Measurements from ENCODE around the gene CRABP2. TPM values are rescaled to one million over a fixed set of nuclear protein-coding genes. Genes with fewer than 3 reads are reported as not detected.

The CRABP2 gene
- total and polyA plus RNA-seq, 10 of the 15 experiments (the other 5 are each of a cell fraction or from before 2014, with no cell fraction given) = 0.21 to 1.3 (median 0.41) TPM

DNA sequence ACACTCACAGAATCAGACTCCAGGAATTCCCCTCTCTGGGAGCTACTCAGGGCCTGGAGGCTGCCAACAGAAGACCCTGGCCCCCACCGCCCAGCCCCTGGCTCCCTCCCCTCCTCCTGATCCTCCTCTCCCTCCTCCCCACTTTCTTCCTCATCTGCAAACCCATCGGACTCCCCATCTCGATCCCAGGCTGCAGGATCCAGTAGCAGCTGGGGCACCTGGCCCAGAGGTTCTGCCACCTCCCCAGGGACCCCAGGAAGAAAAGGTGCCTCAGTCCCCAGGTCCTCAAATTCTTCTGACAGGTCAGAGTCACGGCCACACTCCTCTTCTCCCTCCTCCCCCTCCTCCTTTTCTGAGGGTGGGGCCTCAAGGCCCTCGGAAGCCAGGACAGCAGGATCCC lies 35.6 kb downstream of the CRABP2 start (continued):
- TF ChIP-seq, protein P1, sequence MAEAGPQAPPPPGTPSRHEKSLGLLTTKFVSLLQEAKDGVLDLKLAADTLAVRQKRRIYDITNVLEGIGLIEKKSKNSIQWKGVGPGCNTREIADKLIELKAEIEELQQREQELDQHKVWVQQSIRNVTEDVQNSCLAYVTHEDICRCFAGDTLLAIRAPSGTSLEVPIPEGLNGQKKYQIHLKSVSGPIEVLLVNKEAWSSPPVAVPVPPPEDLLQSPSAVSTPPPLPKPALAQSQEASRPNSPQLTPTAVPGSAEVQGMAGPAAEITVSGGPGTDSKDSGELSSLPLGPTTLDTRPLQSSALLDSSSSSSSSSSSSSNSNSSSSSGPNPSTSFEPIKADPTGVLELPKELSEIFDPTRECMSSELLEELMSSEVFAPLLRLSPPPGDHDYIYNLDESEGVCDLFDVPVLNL (IDR thresholded peaks at IDR 0.05; ENCODE audit: low read depth, low read length) = no peak
- TF ChIP-seq NFIC (IDR thresholded peaks at IDR 0.05; ENCODE audit: low read depth, low read length) (no peak), PAX5 (IDR thresholded peaks at IDR 0.05; ENCODE audit: borderline replicate concordance, low read depth, low read length) (no peak), CUX1 (IDR thresholded peaks at IDR 0.05; ENCODE audit: insufficient replicate concordance, low read depth, low read length) (no peak), SIX5 (IDR thresholded peaks at IDR 0.05; ENCODE audit: low read depth, low read length, severe bottlenecking) (no peak), POLR2AphosphoS5 (IDR thresholded peaks at IDR 0.05; ENCODE audit: low read length) (no peak), RAD21 (IDR thresholded peaks at IDR 0.05; ENCODE audit: insufficient read depth, low read depth, low read length) (no peak), POU2F2 (IDR thresholded peaks at IDR 0.05; ENCODE audit: borderline replicate concordance, low read depth, low read length) (no peak), ETV6 (conservative IDR thresholded peaks at IDR 0.05 in 1 of 2, IDR thresholded peaks at IDR 0.05 in 1 of 2; ENCODE audit: borderline replicate concordance in 1 of 2, low read depth in 1 of 2) (no peak)

Measured in GM12878 (cell line).